Tibial nerve (tissue), 3 donors: ENCODE measurements around the gene COA6.

ENCODE experiments used
- EP300 ChIP-seq, 2 donors: sonication (generic); formaldehyde crosslinking; IDR thresholded peaks; one replicate each; pipeline ENCODE4 v1.6.1; 2017; ENCODE audit warnings: antibody characterized with exemption in 2 of 2, mild to moderate bottlenecking in 1 of 2
- POLR2A ChIP-seq, 2 donors: fragments of 450-650 bp; IDR thresholded peaks; one replicate each; pipeline ENCODE4 v1.6.1; 2017; ENCODE audit warnings: antibody characterized with exemption in 2 of 2, mild to moderate bottlenecking in 2 of 2, moderate library complexity in 2 of 2

GRCh38 chr1:234355782-234356510, 17.3 kb upstream of the COA6 start:
- TF ChIP-seq POLR2A (IDR thresholded peaks at IDR 0.05): no peak
- TF ChIP-seq EP300 (IDR thresholded peaks at IDR 0.05): no peak
